Stimulated activated CD8-positive, alpha-beta memory T cell treated with anti-CD3 and anti-CD28 coated beads, Interleukin-4, amount 100 ng/mL, for 24 hours (primary cell): ENCODE measurements around the gene EFHC1.

ENCODE experiments used
- DNase-seq: peaks from one replicate; pipeline ENCODE4 v3.0.0-alpha.2; 2020; ENCODE audit warnings: low read depth

EFHC1 gene

GRCh38 chr6:52503323-52503747 lies 83.2 kb downstream of the EFHC1 start:
- no peak for DNase-seq

DNA sequence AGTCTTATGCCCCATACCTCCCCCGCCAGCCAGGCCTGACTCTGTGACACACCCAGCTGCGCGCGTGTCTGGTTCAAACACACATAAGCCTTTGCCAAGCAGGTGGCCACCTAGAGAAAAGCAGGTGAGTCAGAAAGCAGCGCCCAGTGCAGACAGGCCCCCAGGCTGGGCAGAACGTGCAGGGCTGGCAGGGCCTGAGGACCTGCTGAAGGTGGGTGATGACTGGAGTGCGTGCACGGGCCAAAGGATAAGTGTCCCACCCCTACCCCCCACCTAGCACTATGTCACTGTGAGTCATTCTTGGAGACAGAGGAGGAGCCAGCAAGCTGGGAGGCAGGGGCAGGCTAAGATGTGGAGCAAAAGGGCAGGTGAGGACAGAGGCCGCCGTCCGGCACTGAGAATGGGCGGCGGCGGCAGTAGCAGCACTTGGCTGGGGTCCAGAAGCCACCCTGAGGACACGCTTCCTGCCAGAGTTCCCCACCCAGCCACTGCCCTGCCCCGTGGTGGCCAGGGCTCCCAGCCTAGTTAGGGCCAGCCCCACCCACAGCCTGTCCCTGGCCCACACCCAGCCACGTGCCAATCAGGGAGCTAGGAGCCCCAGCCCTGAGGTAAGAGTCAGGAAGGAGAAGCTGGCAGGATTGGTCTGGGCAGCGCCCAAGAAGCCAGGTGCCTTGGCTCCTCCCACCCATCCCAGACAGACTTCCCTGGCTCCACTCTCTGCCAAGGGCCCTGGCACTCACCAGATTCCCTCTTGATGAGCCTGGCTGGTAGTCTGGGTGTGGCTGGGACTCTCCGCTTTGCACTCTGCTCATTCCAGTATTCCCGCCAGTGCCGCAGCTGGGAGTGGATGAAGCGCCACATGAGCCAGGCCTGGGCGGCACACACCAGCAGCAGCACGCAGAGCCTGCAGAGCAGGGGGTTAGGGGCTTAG lies 84.0 kb downstream of the EFHC1 start:
- DNase-seq, result no peak

DNA sequence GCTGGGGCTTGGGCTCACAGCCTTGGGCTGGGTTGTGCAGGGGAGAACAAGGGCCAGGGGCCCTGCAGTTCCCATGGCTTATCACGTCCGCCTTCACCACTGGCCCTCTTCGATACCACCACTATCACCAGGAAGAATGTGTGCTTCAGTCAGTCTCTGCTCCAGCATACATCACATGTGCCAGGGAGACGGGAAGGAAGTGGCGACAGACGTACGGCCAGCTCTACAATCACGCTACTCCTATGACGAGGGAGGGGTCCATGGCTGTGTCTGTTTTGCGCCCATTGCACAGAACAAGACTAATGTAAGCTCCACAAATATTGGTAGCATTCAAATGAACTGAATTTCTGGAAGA lies 84.6 kb downstream of the EFHC1 start:
- no peak for DNase-seq

GRCh38 chr6:52505726-52506409 lies 85.7 kb downstream of the EFHC1 start:
- DNase-seq, result no peak

GRCh38 chr6:52506476-52506875 lies 86.3 kb downstream of the EFHC1 start:
- no peak for DNase-seq

DNA sequence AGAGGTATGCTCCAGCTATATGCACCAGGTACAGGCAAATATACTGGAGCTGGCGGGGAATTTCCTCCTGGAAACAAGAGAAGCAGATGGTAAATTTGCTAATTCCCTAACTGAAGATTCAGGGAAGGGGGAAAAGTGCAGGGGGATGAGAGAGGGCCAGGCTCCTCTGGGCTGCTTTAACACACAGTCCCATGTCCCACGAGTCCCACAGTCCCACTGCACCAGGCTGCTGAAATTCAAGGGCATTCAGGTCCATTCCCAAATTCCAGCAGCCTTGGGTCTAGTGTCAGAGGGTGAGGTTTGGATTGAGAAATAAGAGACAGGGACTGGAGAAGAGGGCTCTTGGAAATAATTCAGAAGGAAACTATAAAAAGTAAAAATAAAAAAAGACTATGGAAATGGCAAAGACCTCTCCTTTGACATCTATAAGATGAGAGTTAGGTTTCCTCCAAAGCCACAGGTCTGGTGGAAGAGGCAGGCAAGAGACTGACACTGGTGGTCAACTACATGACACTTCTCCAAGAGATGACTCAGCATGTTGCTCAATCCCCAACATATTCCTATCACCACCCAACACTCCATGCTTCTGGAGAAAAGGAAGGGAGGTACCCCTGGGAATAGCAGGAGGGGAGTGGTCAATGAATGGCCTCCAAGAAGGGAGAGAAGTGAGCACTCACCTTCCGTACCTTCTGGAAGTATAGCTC lies 87.6 kb downstream of the EFHC1 start:
- DNase-seq, result no peak

DNA sequence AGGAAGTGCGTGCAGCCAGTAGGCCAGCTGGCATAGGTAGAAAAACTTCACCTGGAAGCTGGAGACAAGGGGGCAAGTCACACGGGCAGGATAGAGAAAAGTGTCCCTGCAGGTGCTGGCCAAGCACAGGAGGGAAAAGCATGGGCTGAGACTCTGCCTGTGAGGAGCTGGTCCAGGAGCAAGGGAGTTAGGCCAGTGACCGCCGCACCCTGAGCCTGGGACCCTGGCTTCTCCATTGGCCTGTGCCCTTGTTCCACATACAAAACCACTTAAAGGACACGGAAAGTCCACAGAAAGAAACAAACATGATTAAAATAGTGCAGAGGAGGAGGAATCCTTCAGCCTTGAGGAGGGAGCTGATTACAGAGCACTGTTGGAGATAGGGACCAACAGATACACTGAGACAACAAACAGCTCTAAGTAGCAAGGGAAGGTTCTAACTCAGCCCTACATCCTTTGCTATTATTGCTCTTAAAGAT lies 88.2 kb downstream of the EFHC1 start:
- no peak for DNase-seq

- no peak for DNase-seq
These were observed 89.4 kb downstream of the EFHC1 start for GRCh38 chr6:52509281-52510212.

GRCh38 chr6:52510213-52510562 lies 90.0 kb downstream of the EFHC1 start:
- DNase-seq, result no peak

GRCh38 chr6:52511163-52511562 lies 91.0 kb downstream of the EFHC1 start:
- DNase-seq, result no peak

GRCh38 chr6:52511572-52512151 lies 91.5 kb downstream of the EFHC1 start:
- DNase-seq, result no peak

DNA sequence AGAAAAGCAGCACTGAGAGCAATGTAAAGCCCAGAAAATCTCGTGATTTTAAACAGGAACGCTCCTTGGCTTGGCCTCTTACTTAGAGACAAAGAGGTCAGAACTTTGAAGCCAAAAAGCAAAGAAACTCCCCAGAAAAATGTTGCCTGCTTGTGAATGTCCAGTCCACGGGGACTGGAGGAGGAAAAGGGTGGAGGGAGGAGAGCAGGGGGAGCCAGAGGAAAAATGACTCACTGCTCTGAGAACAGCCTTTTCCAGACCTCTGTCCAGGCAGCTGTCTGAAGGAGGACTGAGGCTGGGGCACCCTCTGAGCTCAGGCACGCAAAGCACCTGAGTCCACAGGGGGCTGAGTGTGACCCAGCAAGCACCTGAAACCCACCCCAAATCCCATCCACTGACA lies 92.1 kb downstream of the EFHC1 start:
- no peak for DNase-seq

- DNase-seq, result no peak
These were observed 93.3 kb downstream of the EFHC1 start for GRCh38 chr6:52513464-52513863.

- no peak for DNase-seq
These were observed 93.8 kb downstream of the EFHC1 start for GRCh38 chr6:52513896-52514295.

DNA sequence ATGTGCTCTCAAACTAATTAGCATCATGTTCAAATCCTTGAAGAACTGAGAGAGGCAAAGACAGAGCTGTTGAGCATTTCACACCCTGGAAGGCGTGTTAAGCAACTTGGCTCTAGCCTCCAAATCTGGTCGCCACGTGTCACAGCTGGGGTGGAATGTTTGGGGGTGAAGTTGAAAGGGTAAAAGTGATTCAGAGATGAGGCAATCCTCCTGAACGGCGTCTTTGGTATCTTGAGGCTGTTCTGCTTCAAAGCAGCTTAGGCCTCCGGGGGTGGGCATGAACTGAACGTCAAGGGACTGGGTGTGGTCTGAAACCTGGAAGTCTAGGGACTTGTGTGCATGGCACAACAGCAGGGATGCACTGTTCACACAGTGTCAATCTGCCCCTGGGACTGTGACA lies 94.4 kb downstream of the EFHC1 start:
- DNase-seq, result no peak

DNA sequence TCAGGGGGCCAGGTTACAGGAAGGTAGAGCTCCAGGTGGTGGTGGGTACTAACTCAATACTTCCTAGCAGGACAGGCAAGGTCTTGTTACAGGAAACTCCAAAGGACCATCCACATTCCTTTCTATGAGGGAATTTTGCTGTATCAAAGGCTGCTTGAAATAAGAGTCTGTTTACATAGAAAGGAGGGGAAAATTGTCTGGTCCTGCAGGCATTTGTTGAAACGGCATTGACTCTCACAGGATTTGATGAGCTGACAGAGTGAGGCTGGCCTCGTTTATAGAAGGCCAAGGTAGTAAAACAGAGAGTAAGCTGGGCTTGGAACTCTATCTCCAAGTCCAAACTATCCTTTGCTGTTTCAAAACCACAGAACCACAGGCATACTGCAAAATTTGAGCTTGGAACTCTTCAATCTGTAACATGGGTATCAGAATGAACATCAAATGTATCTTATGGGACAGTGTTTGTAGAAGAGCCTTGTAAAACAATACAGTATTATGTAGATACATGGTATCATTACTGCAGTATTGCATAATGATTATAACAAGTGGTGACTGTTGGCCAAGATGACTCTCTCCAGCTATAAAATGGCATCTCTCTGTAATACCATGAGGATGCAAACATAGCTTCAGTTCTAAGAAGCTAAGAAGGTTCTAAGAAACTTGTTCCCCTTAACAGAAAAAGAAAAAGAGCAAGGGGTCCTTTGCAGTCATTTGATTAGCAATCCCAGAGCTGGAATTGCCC lies 95.2 kb downstream of the EFHC1 start:
- no peak for DNase-seq

DNA sequence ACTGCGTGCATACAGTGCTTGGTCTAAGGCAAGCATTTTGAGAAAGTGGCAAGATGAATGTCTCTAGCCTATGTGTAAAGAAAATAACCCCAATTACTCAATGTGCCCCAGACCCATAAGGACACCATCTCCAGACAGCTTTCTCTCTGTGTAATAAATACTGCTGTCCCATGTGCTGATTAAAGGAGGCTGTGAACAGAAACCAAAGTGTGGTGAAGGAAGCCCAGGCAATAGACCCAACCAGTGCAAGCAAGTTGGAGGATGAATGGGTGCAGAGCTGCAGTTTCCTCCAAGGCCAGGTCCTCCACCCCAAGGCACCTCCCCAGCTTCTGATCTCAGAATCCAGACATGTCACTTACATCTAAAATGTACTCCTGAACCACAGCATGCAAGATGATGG lies 96.1 kb downstream of the EFHC1 start:
- DNase-seq, result no peak

GRCh38 chr6:52516943-52517342 lies 96.8 kb downstream of the EFHC1 start:
- DNase-seq, result no peak

GRCh38 chr6:52517502-52518278 lies 97.5 kb downstream of the EFHC1 start:
- DNase-seq, result peak; percentile 6
